WTC11 (cell line): Measurements from ENCODE around the gene MEAK7. TPM values are rescaled to one million over a fixed set of nuclear protein-coding genes. Genes with fewer than 3 reads are reported as not detected.

ENCODE experiments used
- ATAC-seq: fragments of 200-7000 bp; cut with Tn5 transposase; 2 replicates; pipeline ENCODE4 v1.10.0; 2021; ENCODE audit warnings: mild to moderate bottlenecking, moderate library complexity
- CTCF ChIA-PET: fragments of 300-600 bp; sonication (Branson Sonifier 250); formaldehyde crosslinking; loops from one replicate; lab custom pipeline; 2021; ENCODE audit warnings: antibody characterized with exemption; lab: Charles Lee
- POLR2A ChIA-PET: fragments of 350-600 bp; sonication (Branson Sonifier 250); formaldehyde crosslinking; loops from one replicate; lab custom pipeline; 2021; ENCODE audit warnings: antibody characterized with exemption; lab: Charles Lee
- DNase-seq: peaks from one replicate; pipeline ENCODE4 v3.0.0; 2021; ENCODE audit warnings: low spot score
- H3K27ac Mint-ChIP-seq: 2 replicates; pipeline ENCODE4 v1.8.0; 2021; ENCODE audit warnings: mixed read lengths
- H3K27me3 Mint-ChIP-seq: 2 replicates; pipeline ENCODE4 v1.8.0; 2021; ENCODE audit warnings: low read depth, mild to moderate bottlenecking, moderate library complexity, mixed read lengths
- H3K36me3 Mint-ChIP-seq: 2 replicates; pipeline ENCODE4 v1.8.0; 2021; ENCODE audit warnings: mixed read lengths
- H3K4me1 Mint-ChIP-seq: 2 replicates; pipeline ENCODE4 v1.8.0; 2022; ENCODE audit warnings: mixed read lengths
- H3K4me3 Mint-ChIP-seq: 2 replicates; pipeline ENCODE4 v1.8.0; 2021; ENCODE audit warnings: mild to moderate bottlenecking, moderate library complexity, mixed read lengths
- H3K9me3 Mint-ChIP-seq: 2 replicates; pipeline ENCODE4 v1.8.0; 2021; ENCODE audit warnings: mixed read lengths
- ATF1 ChIP-seq: sonication (generic); formaldehyde crosslinking; IDR thresholded peaks from 2 replicates; pipeline ENCODE4 v1.8.1; 2023; ENCODE audit warnings: mild to moderate bottlenecking, moderate library complexity, missing genetic modification reagents
- CBFB ChIP-seq: sonication (generic); formaldehyde crosslinking; IDR thresholded peaks from 2 replicates; pipeline ENCODE4 v1.8.1; 2022; ENCODE audit warnings: mild to moderate bottlenecking, low read depth, missing genetic modification reagents
- CTCF ChIP-seq: fragments of 200-600 bp; IDR thresholded peaks from 2 replicates; pipeline ENCODE4 v1.8.0; 2022; ENCODE audit warnings: antibody characterized with exemption
- FOXP1 ChIP-seq: sonication (generic); formaldehyde crosslinking; IDR thresholded peaks from 2 replicates; pipeline ENCODE4 v1.8.0; 2022; ENCODE audit warnings: missing genetic modification reagents, mild to moderate bottlenecking, moderate library complexity, borderline replicate concordance
- GABPB1 ChIP-seq: sonication (generic); formaldehyde crosslinking; IDR thresholded peaks from 2 replicates; pipeline ENCODE4 v1.8.1; 2023; ENCODE audit warnings: mild to moderate bottlenecking, missing genetic modification reagents
- MAX ChIP-seq: sonication (generic); formaldehyde crosslinking; IDR thresholded peaks from 2 replicates; pipeline ENCODE4 v1.8.0; 2022; ENCODE audit warnings: mild to moderate bottlenecking, missing genetic modification reagents
- NFATC4 ChIP-seq: fragments of 250-450 bp; sonication (Bioruptor Pico); IDR thresholded peaks from 2 replicates; pipeline ENCODE4 v1.9.0; 2021; ENCODE audit warnings: mild to moderate bottlenecking
- NR2C2 ChIP-seq: sonication (generic); formaldehyde crosslinking; IDR thresholded peaks from 2 replicates; pipeline ENCODE4 v1.8.0; 2022; ENCODE audit warnings: mild to moderate bottlenecking, missing genetic modification reagents
- PRRX2 ChIP-seq: fragments of 250-450 bp; sonication (Bioruptor Pico); IDR thresholded peaks from 2 replicates; pipeline ENCODE4 v1.8.0; 2021; ENCODE audit warnings: mild to moderate bottlenecking
- RORB ChIP-seq: fragments of 250-450 bp; sonication (Bioruptor Pico); IDR thresholded peaks from 2 replicates; pipeline ENCODE4 v1.9.0; 2021; ENCODE audit warnings: mild to moderate bottlenecking
- SMAD4 ChIP-seq: sonication (generic); formaldehyde crosslinking; IDR thresholded peaks from 2 replicates; pipeline ENCODE4 v1.8.0; 2022; ENCODE audit warnings: mild to moderate bottlenecking, missing genetic modification reagents
- SOX15 ChIP-seq: fragments of 250-450 bp; sonication (Bioruptor Pico); IDR thresholded peaks from 2 replicates; pipeline ENCODE4 v1.9.0; 2021; ENCODE audit warnings: mild to moderate bottlenecking
- TEAD1 ChIP-seq: sonication (generic); formaldehyde crosslinking; IDR thresholded peaks from 2 replicates; pipeline ENCODE4 v1.8.0; 2022; ENCODE audit warnings: mild to moderate bottlenecking, missing genetic modification reagents
- ZNF232 ChIP-seq: sonication (generic); formaldehyde crosslinking; IDR thresholded peaks from 2 replicates; pipeline ENCODE4 v1.8.0; 2022; ENCODE audit warnings: mild to moderate bottlenecking, missing genetic modification reagents
- ZNF423 ChIP-seq: fragments of 250-450 bp; sonication (Bioruptor Pico); IDR thresholded peaks from 2 replicates; pipeline ENCODE4 v2.1.2; 2022; ENCODE audit warnings: mild to moderate bottlenecking, moderate library complexity
- ZNF671 ChIP-seq: fragments of 250-450 bp; sonication (Bioruptor Pico); IDR thresholded peaks from 2 replicates; pipeline ENCODE4 v1.8.0; 2021; ENCODE audit warnings: mild to moderate bottlenecking
- total RNA-seq: library from RNA; stranded (reverse); gene quantifications from 3 replicates; pipeline ENCODE4 v1.2.3, GENCODE V29; 2021
- TF ChIP-seq, protein P1 (sequence below): sonication (generic); formaldehyde crosslinking; IDR thresholded peaks from 2 replicates; pipeline ENCODE4 v1.8.1; 2023; ENCODE audit warnings: mild to moderate bottlenecking, missing genetic modification reagents
- TF ChIP-seq, protein P2 (sequence below): fragments of 250-450 bp; sonication (Bioruptor Pico); IDR thresholded peaks from 2 replicates; pipeline ENCODE4 v1.9.0; 2021; ENCODE audit warnings: mild to moderate bottlenecking
- TF ChIP-seq, protein P3 (sequence below): sonication (generic); formaldehyde crosslinking; IDR thresholded peaks from 2 replicates; pipeline ENCODE4 v1.8.1; 2022; ENCODE audit warnings: mild to moderate bottlenecking, moderate library complexity, missing genetic modification reagents
- TF ChIP-seq, protein P4 (sequence below): sonication (generic); formaldehyde crosslinking; IDR thresholded peaks from 2 replicates; pipeline ENCODE4 v1.8.1; 2023; ENCODE audit warnings: mild to moderate bottlenecking, missing genetic modification reagents, moderate library complexity
- TF ChIP-seq, protein P5 (sequence below): sonication (generic); formaldehyde crosslinking; IDR thresholded peaks from 2 replicates; pipeline ENCODE4 v1.8.1; 2023; ENCODE audit warnings: mild to moderate bottlenecking, missing genetic modification reagents
- TF ChIP-seq, protein P6 (sequence below): sonication (generic); formaldehyde crosslinking; IDR thresholded peaks from 2 replicates; pipeline ENCODE4 v1.8.0; 2022; ENCODE audit warnings: mild to moderate bottlenecking, missing genetic modification reagents

Gene MEAK7
- total RNA-seq, 1 experiment from 2014 or later: 14.4 TPM

DNA sequence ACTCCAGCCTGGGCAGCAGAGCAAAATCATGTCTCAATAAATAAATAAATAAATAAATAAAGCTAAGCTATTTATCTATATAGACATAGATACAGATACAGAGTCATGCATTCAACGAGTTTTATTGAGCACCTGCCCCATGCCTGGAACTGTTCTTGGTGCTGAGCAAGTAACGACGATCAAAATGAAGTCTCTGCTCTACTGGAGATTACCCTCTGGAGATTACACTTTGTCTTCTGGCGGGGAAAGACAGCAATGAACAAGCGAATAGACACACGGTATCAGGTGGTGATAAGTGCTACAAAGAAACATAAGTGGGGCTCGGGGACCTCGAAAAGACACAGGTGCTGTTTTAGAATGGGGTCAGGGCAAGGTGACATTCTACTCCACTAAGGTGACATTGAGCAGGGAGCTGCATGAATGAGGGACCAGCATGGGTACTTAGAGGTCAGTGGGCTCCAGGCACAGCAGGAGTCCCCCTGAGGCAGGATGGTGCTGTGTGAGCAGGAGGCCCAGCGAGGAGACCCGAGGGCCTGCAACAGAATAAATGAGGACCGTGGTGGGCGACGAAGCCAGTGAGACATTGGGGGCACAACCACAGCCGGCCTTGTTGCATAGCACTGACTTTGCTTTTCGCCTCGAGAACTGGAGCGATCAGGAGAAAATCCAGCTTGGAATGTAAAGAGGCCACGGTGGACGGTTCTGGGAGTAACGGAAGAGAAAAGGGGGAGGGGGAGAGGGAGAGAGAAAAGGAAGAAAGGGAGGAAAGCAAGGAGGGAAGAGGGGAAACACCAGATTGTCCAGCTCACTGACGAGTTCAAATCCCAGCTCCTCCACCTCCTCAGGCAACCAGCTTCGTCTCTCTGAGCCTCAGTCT, 42.4 kb upstream of the MEAK7 start (continued):
- TF ChIP-seq, protein P1, sequence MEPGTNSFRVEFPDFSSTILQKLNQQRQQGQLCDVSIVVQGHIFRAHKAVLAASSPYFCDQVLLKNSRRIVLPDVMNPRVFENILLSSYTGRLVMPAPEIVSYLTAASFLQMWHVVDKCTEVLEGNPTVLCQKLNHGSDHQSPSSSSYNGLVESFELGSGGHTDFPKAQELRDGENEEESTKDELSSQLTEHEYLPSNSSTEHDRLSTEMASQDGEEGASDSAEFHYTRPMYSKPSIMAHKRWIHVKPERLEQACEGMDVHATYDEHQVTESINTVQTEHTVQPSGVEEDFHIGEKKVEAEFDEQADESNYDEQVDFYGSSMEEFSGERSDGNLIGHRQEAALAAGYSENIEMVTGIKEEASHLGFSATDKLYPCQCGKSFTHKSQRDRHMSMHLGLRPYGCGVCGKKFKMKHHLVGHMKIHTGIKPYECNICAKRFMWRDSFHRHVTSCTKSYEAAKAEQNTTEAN (CRISPR knock-in tag): no peak
- TF ChIP-seq PRRX2 (CRISPR knock-in tag): no peak
- no peak for TF ChIP-seq SMAD4 (CRISPR knock-in tag)
- no peak for TF ChIP-seq NFATC4
- no peak for TF ChIP-seq ZNF671 (CRISPR knock-in tag)
- TF ChIP-seq ATF1: no peak
- TF ChIP-seq MAX (CRISPR knock-in tag): no peak
- no peak for TF ChIP-seq SOX15 (CRISPR knock-in tag)
- no peak for TF ChIP-seq GABPB1 (CRISPR knock-in tag)
- TF ChIP-seq CBFB: no peak
- TF ChIP-seq ZNF232: no peak
- TF ChIP-seq, all 79 proteins: peak for 0

GRCh38 chr16:84545114-84545737, 40.8 kb upstream of the MEAK7 start:
- ChIA-PET CTCF (interaction anchor here (0.6 kb wide), 2 partner anchors 39 to 165 kb away, joined by 3 read pairs; no protein-coding TSS in a partner anchor), POLR2A (interaction anchor here (0.6 kb wide), 1 partner anchor 25 kb away, joined by 3 read pairs; no protein-coding TSS in a partner anchor)
- DNase-seq (no peak), ATAC-seq (no peak)
- H3K9me3 Mint-ChIP-seq: no peaks in the 10 kb centered on the region
- H3K4me1 Mint-ChIP-seq: peaks cover 29% of the 10 kb centered on the region
- no peaks in the 10 kb centered on the region for H3K27me3 Mint-ChIP-seq
- no peak overlapping the region for H3K4me3 Mint-ChIP-seq
- TF ChIP-seq, protein P2, sequence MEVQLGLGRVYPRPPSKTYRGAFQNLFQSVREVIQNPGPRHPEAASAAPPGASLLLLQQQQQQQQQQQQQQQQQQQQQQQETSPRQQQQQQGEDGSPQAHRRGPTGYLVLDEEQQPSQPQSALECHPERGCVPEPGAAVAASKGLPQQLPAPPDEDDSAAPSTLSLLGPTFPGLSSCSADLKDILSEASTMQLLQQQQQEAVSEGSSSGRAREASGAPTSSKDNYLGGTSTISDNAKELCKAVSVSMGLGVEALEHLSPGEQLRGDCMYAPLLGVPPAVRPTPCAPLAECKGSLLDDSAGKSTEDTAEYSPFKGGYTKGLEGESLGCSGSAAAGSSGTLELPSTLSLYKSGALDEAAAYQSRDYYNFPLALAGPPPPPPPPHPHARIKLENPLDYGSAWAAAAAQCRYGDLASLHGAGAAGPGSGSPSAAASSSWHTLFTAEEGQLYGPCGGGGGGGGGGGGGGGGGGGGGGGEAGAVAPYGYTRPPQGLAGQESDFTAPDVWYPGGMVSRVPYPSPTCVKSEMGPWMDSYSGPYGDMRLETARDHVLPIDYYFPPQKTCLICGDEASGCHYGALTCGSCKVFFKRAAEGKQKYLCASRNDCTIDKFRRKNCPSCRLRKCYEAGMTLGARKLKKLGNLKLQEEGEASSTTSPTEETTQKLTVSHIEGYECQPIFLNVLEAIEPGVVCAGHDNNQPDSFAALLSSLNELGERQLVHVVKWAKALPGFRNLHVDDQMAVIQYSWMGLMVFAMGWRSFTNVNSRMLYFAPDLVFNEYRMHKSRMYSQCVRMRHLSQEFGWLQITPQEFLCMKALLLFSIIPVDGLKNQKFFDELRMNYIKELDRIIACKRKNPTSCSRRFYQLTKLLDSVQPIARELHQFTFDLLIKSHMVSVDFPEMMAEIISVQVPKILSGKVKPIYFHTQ (CRISPR knock-in tag): no peak
- TF ChIP-seq TEAD1: no peak
- TF ChIP-seq, protein P3, sequence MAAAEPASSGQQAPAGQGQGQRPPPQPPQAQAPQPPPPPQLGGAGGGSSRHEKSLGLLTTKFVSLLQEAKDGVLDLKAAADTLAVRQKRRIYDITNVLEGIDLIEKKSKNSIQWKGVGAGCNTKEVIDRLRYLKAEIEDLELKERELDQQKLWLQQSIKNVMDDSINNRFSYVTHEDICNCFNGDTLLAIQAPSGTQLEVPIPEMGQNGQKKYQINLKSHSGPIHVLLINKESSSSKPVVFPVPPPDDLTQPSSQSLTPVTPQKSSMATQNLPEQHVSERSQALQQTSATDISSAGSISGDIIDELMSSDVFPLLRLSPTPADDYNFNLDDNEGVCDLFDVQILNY: no peak
- TF ChIP-seq, protein P4, sequence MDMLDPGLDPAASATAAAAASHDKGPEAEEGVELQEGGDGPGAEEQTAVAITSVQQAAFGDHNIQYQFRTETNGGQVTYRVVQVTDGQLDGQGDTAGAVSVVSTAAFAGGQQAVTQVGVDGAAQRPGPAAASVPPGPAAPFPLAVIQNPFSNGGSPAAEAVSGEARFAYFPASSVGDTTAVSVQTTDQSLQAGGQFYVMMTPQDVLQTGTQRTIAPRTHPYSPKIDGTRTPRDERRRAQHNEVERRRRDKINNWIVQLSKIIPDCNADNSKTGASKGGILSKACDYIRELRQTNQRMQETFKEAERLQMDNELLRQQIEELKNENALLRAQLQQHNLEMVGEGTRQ: no peak
- TF ChIP-seq, protein P5, sequence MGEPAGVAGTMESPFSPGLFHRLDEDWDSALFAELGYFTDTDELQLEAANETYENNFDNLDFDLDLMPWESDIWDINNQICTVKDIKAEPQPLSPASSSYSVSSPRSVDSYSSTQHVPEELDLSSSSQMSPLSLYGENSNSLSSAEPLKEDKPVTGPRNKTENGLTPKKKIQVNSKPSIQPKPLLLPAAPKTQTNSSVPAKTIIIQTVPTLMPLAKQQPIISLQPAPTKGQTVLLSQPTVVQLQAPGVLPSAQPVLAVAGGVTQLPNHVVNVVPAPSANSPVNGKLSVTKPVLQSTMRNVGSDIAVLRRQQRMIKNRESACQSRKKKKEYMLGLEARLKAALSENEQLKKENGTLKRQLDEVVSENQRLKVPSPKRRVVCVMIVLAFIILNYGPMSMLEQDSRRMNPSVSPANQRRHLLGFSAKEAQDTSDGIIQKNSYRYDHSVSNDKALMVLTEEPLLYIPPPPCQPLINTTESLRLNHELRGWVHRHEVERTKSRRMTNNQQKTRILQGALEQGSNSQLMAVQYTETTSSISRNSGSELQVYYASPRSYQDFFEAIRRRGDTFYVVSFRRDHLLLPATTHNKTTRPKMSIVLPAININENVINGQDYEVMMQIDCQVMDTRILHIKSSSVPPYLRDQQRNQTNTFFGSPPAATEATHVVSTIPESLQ (CRISPR knock-in tag): no peak
- TF ChIP-seq NR2C2 (CRISPR knock-in tag): no peak
- no peak for TF ChIP-seq CTCF
- no peak for TF ChIP-seq ZNF423 (CRISPR knock-in tag)
- TF ChIP-seq FOXP1 (CRISPR knock-in tag): no peak
- TF ChIP-seq, protein P6, sequence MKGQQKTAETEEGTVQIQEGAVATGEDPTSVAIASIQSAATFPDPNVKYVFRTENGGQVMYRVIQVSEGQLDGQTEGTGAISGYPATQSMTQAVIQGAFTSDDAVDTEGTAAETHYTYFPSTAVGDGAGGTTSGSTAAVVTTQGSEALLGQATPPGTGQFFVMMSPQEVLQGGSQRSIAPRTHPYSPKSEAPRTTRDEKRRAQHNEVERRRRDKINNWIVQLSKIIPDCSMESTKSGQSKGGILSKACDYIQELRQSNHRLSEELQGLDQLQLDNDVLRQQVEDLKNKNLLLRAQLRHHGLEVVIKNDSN (CRISPR knock-in tag): no peak
- TF ChIP-seq RORB (CRISPR knock-in tag): no peak
- no peak for TF ChIP-seq MAX (CRISPR knock-in tag)
- no peaks in the 10 kb centered on the region for H3K36me3 Mint-ChIP-seq
- no peak overlapping the region for H3K27ac Mint-ChIP-seq
